Measurements from ENCODE around the gene UBE2V1. TPM values are rescaled to one million over a fixed set of nuclear protein-coding genes. Genes with fewer than 3 reads are reported as not detected.
"Not testable (repeated sequence)": the region's sequence is repeated elsewhere in the genome, so short reads cannot be mapped to it uniquely, and the experiment has no call there.

UBE2V1 gene
- total and polyA plus RNA-seq, 7 donors = 55.0 to 117 (median 80.4) TPM

DNA sequence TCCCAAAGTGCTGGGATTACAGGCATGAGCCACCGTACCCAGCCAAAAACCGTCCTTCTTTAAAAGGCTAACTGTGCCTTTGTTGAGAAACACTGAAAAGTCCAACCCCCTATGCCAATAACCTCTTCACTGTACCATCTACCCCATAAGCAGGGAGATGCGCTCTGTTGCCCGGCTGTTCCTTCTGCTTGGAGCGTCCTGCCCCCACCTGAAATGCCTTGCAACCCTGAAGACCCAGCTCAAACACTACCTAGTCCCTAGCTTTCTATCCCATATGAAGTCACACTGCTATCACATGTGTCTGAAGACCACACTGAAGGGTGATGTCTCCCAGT lies 27.8 kb downstream of the UBE2V1 start:
- H3K4me3 ChIP-seq = no peak overlapping the region
- H3K27me3 ChIP-seq = no peaks in the 10 kb centered on the region
- intact Hi-C loops (cut with DNase I) = no loop called here
- peaks cover 0 to 37% (median 10%) of the 10 kb centered on the region in 4 donors for H3K36me3 ChIP-seq
- TF ChIP-seq, protein P1, sequence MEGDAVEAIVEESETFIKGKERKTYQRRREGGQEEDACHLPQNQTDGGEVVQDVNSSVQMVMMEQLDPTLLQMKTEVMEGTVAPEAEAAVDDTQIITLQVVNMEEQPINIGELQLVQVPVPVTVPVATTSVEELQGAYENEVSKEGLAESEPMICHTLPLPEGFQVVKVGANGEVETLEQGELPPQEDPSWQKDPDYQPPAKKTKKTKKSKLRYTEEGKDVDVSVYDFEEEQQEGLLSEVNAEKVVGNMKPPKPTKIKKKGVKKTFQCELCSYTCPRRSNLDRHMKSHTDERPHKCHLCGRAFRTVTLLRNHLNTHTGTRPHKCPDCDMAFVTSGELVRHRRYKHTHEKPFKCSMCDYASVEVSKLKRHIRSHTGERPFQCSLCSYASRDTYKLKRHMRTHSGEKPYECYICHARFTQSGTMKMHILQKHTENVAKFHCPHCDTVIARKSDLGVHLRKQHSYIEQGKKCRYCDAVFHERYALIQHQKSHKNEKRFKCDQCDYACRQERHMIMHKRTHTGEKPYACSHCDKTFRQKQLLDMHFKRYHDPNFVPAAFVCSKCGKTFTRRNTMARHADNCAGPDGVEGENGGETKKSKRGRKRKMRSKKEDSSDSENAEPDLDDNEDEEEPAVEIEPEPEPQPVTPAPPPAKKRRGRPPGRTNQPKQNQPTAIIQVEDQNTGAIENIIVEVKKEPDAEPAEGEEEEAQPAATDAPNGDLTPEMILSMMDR (IDR thresholded peaks at IDR 0.05) = no peak
- TF ChIP-seq EP300 (IDR thresholded peaks at IDR 0.05) = no peak
- no peak for TF ChIP-seq POLR2AphosphoS5 (IDR thresholded peaks at IDR 0.05)
- no peak for TF ChIP-seq POLR2A (IDR thresholded peaks at IDR 0.05)
- H3K9me3 ChIP-seq = no peaks in the 10 kb centered on the region
- no peak for DNase-seq
- peaks cover 0 to 42% (median 31%) of the 10 kb centered on the region in 4 donors for H3K4me1 ChIP-seq
- WGBS, 2 donors = 75 to 85% methylated on average over 5 of the region's 5 CpGs
- H3K27ac ChIP-seq = peak overlapping the region in 3 of 4 donors; percentile 2 to 63 (median 63)

DNA sequence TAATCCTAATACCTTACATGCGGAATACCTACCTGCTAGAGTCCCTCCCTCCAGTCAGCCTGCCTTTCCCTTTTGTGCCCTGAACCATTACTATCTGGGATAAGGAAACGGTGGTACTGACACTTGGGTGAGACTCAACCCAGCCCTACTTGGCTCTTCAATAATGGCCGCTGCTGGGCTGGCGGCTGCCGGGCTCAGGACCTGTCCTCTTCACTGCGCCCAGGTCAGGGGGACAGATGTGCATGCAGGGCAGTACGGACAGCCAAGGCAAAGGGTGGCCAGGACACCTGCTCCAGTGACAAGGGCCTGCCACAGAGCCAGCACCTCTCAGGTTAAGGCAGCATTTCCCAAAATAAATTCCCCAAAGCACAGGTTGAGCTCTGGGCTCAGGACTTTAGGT lies 29.9 kb downstream of the UBE2V1 start:
- H3K36me3 ChIP-seq = peaks cover 0 to 33% (median 10%) of the 10 kb centered on the region in 4 donors
- H3K27ac ChIP-seq = no peak overlapping the region
- peaks cover 0 to 31% (median 26%) of the 10 kb centered on the region in 4 donors for H3K4me1 ChIP-seq
- 94 to 98% methylated on average over 7 of the region's 7 CpGs for WGBS, 2 donors
- TF ChIP-seq POLR2AphosphoS5 (IDR thresholded peaks at IDR 0.05) (no peak), POLR2A (IDR thresholded peaks at IDR 0.05) (no peak), EP300 (IDR thresholded peaks at IDR 0.05) (no peak)
- TF ChIP-seq, protein P1 (IDR thresholded peaks at IDR 0.05) = no peak
- H3K4me3 ChIP-seq = no peak overlapping the region
- intact Hi-C loops (cut with DNase I) = no loop called here
- H3K27me3 ChIP-seq = no peaks in the 10 kb centered on the region
- no peaks in the 10 kb centered on the region for H3K9me3 ChIP-seq
- no peak for DNase-seq

DNA sequence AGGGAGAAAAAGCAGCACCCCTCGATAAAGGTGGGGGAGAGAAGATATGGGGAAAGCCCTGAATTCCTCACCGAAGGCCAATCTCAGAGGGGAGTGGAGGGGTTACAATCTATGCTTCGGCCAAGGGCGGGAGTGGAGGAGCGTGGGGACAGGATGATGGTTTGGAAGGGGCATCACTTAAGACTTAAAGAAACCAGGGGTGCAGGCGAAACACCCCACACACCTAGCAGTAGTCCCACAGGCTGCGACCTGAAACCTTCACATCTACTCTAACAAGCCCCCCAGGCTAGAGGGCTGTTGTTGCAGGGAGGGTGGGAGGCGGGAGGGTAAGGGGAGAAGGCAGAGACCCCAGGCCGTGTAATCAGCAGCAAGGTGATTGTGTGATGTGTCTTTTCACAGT lies 30.9 kb downstream of the UBE2V1 start:
- WGBS, 2 donors = 92 to 96% methylated on average over 9 of the region's 9 CpGs
- H3K36me3 ChIP-seq = peaks cover 0 to 30% (median 10%) of the 10 kb centered on the region in 4 donors
- DNase-seq; H3K27me3 ChIP-seq; H3K27ac ChIP-seq; intact Hi-C loops (cut with DNase I); H3K9me3 ChIP-seq; H3K4me3 ChIP-seq: not testable (repeated sequence)
- H3K4me1 ChIP-seq = peaks cover 0 to 22% (median 19%) of the 10 kb centered on the region in 4 donors

DNA sequence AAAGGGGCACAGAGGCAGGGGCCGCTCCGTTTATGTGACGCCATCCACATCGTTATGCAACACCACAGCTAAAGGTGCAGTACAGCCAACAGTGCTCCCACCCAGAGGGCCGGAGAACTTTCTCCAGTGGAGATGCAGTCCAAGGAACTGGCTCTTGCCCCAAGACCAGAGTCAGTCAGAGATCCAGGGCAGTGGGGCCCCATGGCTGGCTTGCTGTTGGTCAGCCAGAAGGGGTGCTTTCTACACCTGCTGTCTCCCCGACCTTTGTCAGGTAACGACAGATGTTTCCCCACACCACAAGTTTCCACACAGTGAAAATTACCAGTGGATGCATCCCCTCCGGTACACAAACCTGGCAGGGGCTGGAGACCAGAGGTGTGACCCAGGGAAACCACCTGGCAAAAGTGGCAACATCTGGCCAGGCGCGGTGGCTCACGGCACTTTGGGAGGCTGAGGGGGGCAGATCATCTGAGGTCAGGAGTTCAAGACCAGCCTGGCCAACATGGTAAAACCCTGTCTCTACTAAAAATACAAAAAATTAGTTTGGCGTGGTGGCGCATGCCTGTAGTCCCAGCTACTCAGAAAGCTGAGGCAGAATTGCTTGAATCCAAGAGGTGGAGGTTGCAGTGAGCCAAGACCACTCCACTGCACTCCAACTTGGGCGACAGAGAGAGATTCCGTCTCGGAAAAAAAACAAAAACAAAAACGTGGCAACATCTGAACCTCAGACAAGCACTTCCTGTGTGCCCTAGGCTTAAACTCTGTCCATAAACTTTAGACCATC lies 34.9 kb downstream of the UBE2V1 start:
- Histone ChIP-seq H3K27me3 (no peaks in the 10 kb centered on the region), H3K4me3 (no peak overlapping the region), H3K27ac (no peak overlapping the region), H3K9me3 (no peaks in the 10 kb centered on the region), H3K4me1 (peaks cover 0 to 19% (median 14%) of the 10 kb centered on the region in 4 donors), H3K36me3 (peaks cover 0 to 23% (median 8%) of the 10 kb centered on the region in 4 donors)
- DNase-seq = no peak
- TF ChIP-seq POLR2AphosphoS5 (IDR thresholded peaks at IDR 0.05) (no peak), EP300 (IDR thresholded peaks at IDR 0.05) (no peak), POLR2A (IDR thresholded peaks at IDR 0.05) (no peak)
- TF ChIP-seq, protein P1 (IDR thresholded peaks at IDR 0.05) = no peak
- intact Hi-C loops (cut with DNase I) = no loop called here
- 63 to 73% methylated on average over 17 of the region's 17 CpGs for WGBS, 2 donors

DNA sequence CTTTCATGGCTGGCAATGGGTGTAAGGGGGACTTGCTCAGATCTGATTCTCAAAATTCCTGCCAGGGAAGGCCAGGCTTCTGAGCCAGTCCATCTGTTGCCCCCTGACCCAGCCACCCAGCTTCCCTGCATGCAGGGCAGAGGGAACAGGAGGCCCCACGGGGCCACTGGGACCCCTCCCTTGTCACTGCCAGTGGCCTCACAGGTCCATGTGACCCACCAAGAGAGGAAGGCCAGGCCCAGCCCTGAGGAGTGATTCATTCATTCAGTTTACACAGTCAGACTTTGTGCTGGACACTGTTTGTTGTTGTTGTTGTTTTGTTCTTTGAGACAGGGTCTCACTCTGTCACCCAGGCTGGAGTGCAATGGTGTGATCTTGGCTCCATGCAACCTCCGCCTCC lies 39.5 kb downstream of the UBE2V1 start:
- H3K27ac ChIP-seq = no peak overlapping the region
- no peaks in the 10 kb centered on the region for H3K36me3 ChIP-seq
- no peak overlapping the region for H3K4me3 ChIP-seq
- TF ChIP-seq POLR2AphosphoS5 (IDR thresholded peaks at IDR 0.05) (no peak), EP300 (IDR thresholded peaks at IDR 0.05) (no peak), POLR2A (IDR thresholded peaks at IDR 0.05) (no peak)
- TF ChIP-seq, protein P1 (IDR thresholded peaks at IDR 0.05) = no peak
- intact Hi-C loops (cut with DNase I) = no loop called here
- H3K9me3 ChIP-seq = no peaks in the 10 kb centered on the region
- no peaks in the 10 kb centered on the region for H3K27me3 ChIP-seq
- DNase-seq = no peak
- WGBS, 2 donors = 78 to 82% methylated on average over 2 of the region's 2 CpGs
- peaks cover 0 to 30% (median 18%) of the 10 kb centered on the region in 4 donors for H3K4me1 ChIP-seq
